Measurements from ENCODE around the gene TOMM5. TPM values are rescaled to one million over a fixed set of nuclear protein-coding genes. Genes with fewer than 3 reads are reported as not detected.
A peak's percentile ranks its signal among the peaks of the same experiment; 100 is the strongest.

Gene TOMM5
- total RNA-seq (2014; rRNA removed; shearing (Covaris generic)), result 290 and 302 TPM in 2 replicates
- 124 and 183 TPM in 2 replicates for polyA plus RNA-seq (2015; cell fraction: cytosol; rRNA removed)
- 31.5 and 52.3 TPM in 2 replicates for polyA plus RNA-seq (2015; cell fraction: nucleus; rRNA removed)

GRCh38 chr9:37592108-37592951, at the start of gene TOMM5:
Gene TOMM5 (minus strand): TSS chr9:37592597. CDS start chr9:37592532, 65 bp downstream.
- in situ Hi-C loops (cut with HindIII; ENCODE audit: low pct_unique_long_range_greater_than_20kb, low sequenced_read_pairs), result no loop called here

GRCh38 chr9:37641331-37641730, 48.9 kb upstream of the TOMM5 start:
- DNase-seq (ENCODE audit: low read depth, low spot score), result peak; percentile 32
- in situ Hi-C loops (cut with HindIII; ENCODE audit: low pct_unique_long_range_greater_than_20kb, low sequenced_read_pairs), result no loop called here

More at GRCh38 chr9:37592108-37592951, at the start of gene TOMM5:
- peak; percentile 91 for DNase-seq (ENCODE audit: low read depth, low spot score)

GRCh38 chr9:37640246-37640645, 47.8 kb upstream of the TOMM5 start:
- no peak for DNase-seq (ENCODE audit: low read depth, low spot score)
- in situ Hi-C loops (cut with HindIII; ENCODE audit: low pct_unique_long_range_greater_than_20kb, low sequenced_read_pairs), result no loop called here

GRCh38 chr9:37639841-37640240, 47.4 kb upstream of the TOMM5 start:
- in situ Hi-C loops (cut with HindIII; ENCODE audit: low pct_unique_long_range_greater_than_20kb, low sequenced_read_pairs), result no loop called here

GRCh38 chr9:37639109-37639762, 46.8 kb upstream of the TOMM5 start:
- in situ Hi-C loops (cut with HindIII; ENCODE audit: low pct_unique_long_range_greater_than_20kb, low sequenced_read_pairs), result no loop called here
- peak; percentile 43 for DNase-seq (ENCODE audit: low read depth, low spot score)

More at GRCh38 chr9:37639841-37640240, 47.4 kb upstream of the TOMM5 start:
- no peak for DNase-seq (ENCODE audit: low read depth, low spot score)

- DNase-seq (ENCODE audit: low read depth, low spot score), result no peak
- in situ Hi-C loops (cut with HindIII; ENCODE audit: low pct_unique_long_range_greater_than_20kb, low sequenced_read_pairs), result no loop called here
Observed at GRCh38 chr9:37636511-37637448, 44.4 kb upstream of the TOMM5 start.

- in situ Hi-C loops (cut with HindIII; ENCODE audit: low pct_unique_long_range_greater_than_20kb, low sequenced_read_pairs), result no loop called here
- no peak for DNase-seq (ENCODE audit: low read depth, low spot score)
Observed at GRCh38 chr9:37635808-37636207, 43.4 kb upstream of the TOMM5 start.

GRCh38 chr9:37632479-37632878, 40.1 kb upstream of the TOMM5 start:
- DNase-seq (ENCODE audit: low read depth, low spot score), result no peak
- in situ Hi-C loops (cut with HindIII; ENCODE audit: low pct_unique_long_range_greater_than_20kb, low sequenced_read_pairs), result no loop called here

- no peak for DNase-seq (ENCODE audit: low read depth, low spot score)
- in situ Hi-C loops (cut with HindIII; ENCODE audit: low pct_unique_long_range_greater_than_20kb, low sequenced_read_pairs), result no loop called here
Observed at GRCh38 chr9:37626708-37627292, 34.4 kb upstream of the TOMM5 start.

- in situ Hi-C loops (cut with HindIII; ENCODE audit: low pct_unique_long_range_greater_than_20kb, low sequenced_read_pairs), result no loop called here
- DNase-seq (ENCODE audit: low read depth, low spot score), result no peak
Observed at GRCh38 chr9:37625758-37626147, 33.4 kb upstream of the TOMM5 start.

- in situ Hi-C loops (cut with HindIII; ENCODE audit: low pct_unique_long_range_greater_than_20kb, low sequenced_read_pairs), result no loop called here
- no peak for DNase-seq (ENCODE audit: low read depth, low spot score)
Observed at GRCh38 chr9:37625036-37625757, 32.8 kb upstream of the TOMM5 start.

- in situ Hi-C loops (cut with HindIII; ENCODE audit: low pct_unique_long_range_greater_than_20kb, low sequenced_read_pairs), result no loop called here
- no peak for DNase-seq (ENCODE audit: low read depth, low spot score)
Observed at GRCh38 chr9:37624073-37624472, 31.7 kb upstream of the TOMM5 start.

GRCh38 chr9:37623267-37623666, 30.9 kb upstream of the TOMM5 start:
- in situ Hi-C loops (cut with HindIII; ENCODE audit: low pct_unique_long_range_greater_than_20kb, low sequenced_read_pairs), result no loop called here
- no peak for DNase-seq (ENCODE audit: low read depth, low spot score)

GRCh38 chr9:37622462-37622861, 30.1 kb upstream of the TOMM5 start:
- no peak for DNase-seq (ENCODE audit: low read depth, low spot score)
- in situ Hi-C loops (cut with HindIII; ENCODE audit: low pct_unique_long_range_greater_than_20kb, low sequenced_read_pairs), result no loop called here

- in situ Hi-C loops (cut with HindIII; ENCODE audit: low pct_unique_long_range_greater_than_20kb, low sequenced_read_pairs), result no loop called here
- DNase-seq (ENCODE audit: low read depth, low spot score), result no peak
Observed at GRCh38 chr9:37621273-37622121, 29.1 kb upstream of the TOMM5 start.

- in situ Hi-C loops (cut with HindIII; ENCODE audit: low pct_unique_long_range_greater_than_20kb, low sequenced_read_pairs), result no loop called here
- no peak for DNase-seq (ENCODE audit: low read depth, low spot score)
Observed at GRCh38 chr9:37620396-37620795, 28.0 kb upstream of the TOMM5 start.
